Smooth muscle cell (in vitro differentiated cells): ENCODE results near the gene PRKN. TPM values are rescaled to one million over a fixed set of nuclear protein-coding genes. Genes with fewer than 3 reads are reported as not detected.

Source experiments
- DNase-seq: peaks from one replicate; lab custom pipeline; 2025; ENCODE audit not compliant: unreplicated experiment; lab: John Stamatoyannopoulos, UW
- H2AFZ ChIP-seq: fragments of 200-600 bp; sonication (generic); 2 replicates; pipeline ENCODE4 v1.6.0; 2016; ENCODE audit warnings: antibody characterized with exemption, low read depth, mild to moderate bottlenecking
- H3F3A ChIP-seq: fragments of 200-600 bp; sonication (generic); 2 replicates; pipeline ENCODE4 v1.6.0; 2017; ENCODE audit warnings: antibody characterized with exemption, low read depth
- H3K27ac ChIP-seq: fragments of 200-600 bp; sonication (generic); 2 replicates; pipeline ENCODE4 v1.5.1; 2016; ENCODE audit warnings: low read depth, mild to moderate bottlenecking
- H3K27me3 ChIP-seq: fragments of 200-600 bp; sonication (generic); 2 replicates; pipeline ENCODE4 v1.6.1; 2016; ENCODE audit warnings: low read depth, mild to moderate bottlenecking
- H3K36me3 ChIP-seq: fragments of 200-600 bp; sonication (generic); 2 replicates; pipeline ENCODE4 v1.5.1; 2016; ENCODE audit warnings: low read depth
- H3K4me1 ChIP-seq: fragments of 200-600 bp; sonication (generic); 2 replicates; pipeline ENCODE4 v1.5.1; 2016; ENCODE audit warnings: low read depth
- H3K4me2 ChIP-seq: fragments of 200-600 bp; sonication (generic); 2 replicates; pipeline ENCODE4 v1.6.0; 2016; ENCODE audit warnings: mild to moderate bottlenecking
- H3K4me3 ChIP-seq: fragments of 200-600 bp; sonication (generic); 2 replicates; pipeline ENCODE4 v1.5.1; 2016; ENCODE audit warnings: mild to moderate bottlenecking
- H3K79me2 ChIP-seq: fragments of 200-600 bp; sonication (generic); 2 replicates; pipeline ENCODE4 v1.6.0; 2016; ENCODE audit warnings: low read depth, mild to moderate bottlenecking
- H3K9ac ChIP-seq: fragments of 200-600 bp; sonication (generic); 2 replicates; pipeline ENCODE4 v1.6.0; 2016; ENCODE audit warnings: low read depth
- H3K9me3 ChIP-seq: fragments of 200-600 bp; sonication (generic); replicated peaks from 2 replicates; pipeline ENCODE4 v1.5.1; 2016; ENCODE audit warnings: low read depth
- H4K20me1 ChIP-seq: fragments of 200-600 bp; sonication (generic); 2 replicates; pipeline ENCODE4 v1.6.0; 2016; ENCODE audit warnings: low read depth
- WGBS: methylation state at CpG from one replicate; pipeline ENCODE4 v1.1.7; 2016; ENCODE audit warnings: low lambda C conversion rate; 5-methylcytosine and 5-hydroxymethylcytosine counted together
- polyA plus RNA-seq: library from polyadenylated mRNA; unstranded; fragments of >200 nt; fragmentation: Nextera tagmentation; extraction: Ambion mirVana; gene quantifications from 2 replicates; pipeline ENCODE4 v1.2.1, GENCODE V29; 2016
- total RNA-seq: library from RNA; depleted of rRNA; stranded (reverse); fragments of >200 nt; gene quantifications from 2 replicates; pipeline ENCODE4 v1.2.3, GENCODE V29; 2014
- TF ChIP-seq, protein P1 (sequence below): fragments of 200-600 bp; sonication (generic); IDR thresholded peaks from 2 replicates; pipeline ENCODE4 v1.5.1; 2017; ENCODE audit warnings: borderline replicate concordance, mild to moderate bottlenecking, antibody characterized with exemption; ENCODE audit not compliant: insufficient read depth, poor library complexity, severe bottlenecking

Gene PRKN
- total and polyA plus RNA-seq, 2 experiments from 2014 or later: 0.81 to 5.1 TPM

DNA sequence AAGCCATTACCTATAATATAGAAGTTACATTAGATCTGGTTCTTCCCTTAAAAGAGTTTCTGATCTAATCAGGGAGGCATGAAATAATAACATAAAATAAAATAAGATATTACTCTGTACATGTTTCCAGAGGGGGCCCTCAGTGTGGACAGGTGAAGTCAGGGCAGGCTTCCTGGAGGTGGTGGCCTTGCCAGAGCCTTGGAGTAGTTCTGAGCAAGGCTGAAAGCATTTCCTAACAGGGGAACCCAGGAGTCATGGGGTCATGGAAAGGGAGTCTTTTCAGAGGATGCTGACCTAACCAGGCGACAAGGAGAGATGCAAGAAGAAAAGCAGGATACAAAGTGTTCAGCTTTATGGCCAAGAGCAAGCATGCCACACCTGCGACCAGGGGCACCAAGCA, 982.4 kb downstream of the PRKN start:
- Histone ChIP-seq H3K4me2 (no peak overlapping the region), H2AFZ (no peak overlapping the region), H3K79me2 (no peaks in the 10 kb centered on the region), H3F3A (no peaks in the 10 kb centered on the region), H3K9me3 (no peaks in the 10 kb centered on the region), H4K20me1 (no peaks in the 10 kb centered on the region), H3K27ac (no peak overlapping the region), H3K36me3 (no peaks in the 10 kb centered on the region), H3K4me3 (no peak overlapping the region), H3K9ac (no peak overlapping the region), H3K4me1 (no peaks in the 10 kb centered on the region), H3K27me3 (no peaks in the 10 kb centered on the region)
- 84% methylated on average over 2 of the region's 2 CpGs for WGBS
- TF ChIP-seq, protein P1, sequence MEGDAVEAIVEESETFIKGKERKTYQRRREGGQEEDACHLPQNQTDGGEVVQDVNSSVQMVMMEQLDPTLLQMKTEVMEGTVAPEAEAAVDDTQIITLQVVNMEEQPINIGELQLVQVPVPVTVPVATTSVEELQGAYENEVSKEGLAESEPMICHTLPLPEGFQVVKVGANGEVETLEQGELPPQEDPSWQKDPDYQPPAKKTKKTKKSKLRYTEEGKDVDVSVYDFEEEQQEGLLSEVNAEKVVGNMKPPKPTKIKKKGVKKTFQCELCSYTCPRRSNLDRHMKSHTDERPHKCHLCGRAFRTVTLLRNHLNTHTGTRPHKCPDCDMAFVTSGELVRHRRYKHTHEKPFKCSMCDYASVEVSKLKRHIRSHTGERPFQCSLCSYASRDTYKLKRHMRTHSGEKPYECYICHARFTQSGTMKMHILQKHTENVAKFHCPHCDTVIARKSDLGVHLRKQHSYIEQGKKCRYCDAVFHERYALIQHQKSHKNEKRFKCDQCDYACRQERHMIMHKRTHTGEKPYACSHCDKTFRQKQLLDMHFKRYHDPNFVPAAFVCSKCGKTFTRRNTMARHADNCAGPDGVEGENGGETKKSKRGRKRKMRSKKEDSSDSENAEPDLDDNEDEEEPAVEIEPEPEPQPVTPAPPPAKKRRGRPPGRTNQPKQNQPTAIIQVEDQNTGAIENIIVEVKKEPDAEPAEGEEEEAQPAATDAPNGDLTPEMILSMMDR: no peak
- DNase-seq: no peak

GRCh38 chr6:161744211-161745067, 983.1 kb downstream of the PRKN start:
- DNase-seq: no peak
- Histone ChIP-seq H4K20me1 (no peaks in the 10 kb centered on the region), H3F3A (no peaks in the 10 kb centered on the region), H3K4me1 (no peaks in the 10 kb centered on the region), H3K27ac (no peak overlapping the region), H2AFZ (no peak overlapping the region), H3K36me3 (no peaks in the 10 kb centered on the region), H3K9ac (no peak overlapping the region), H3K4me3 (no peak overlapping the region), H3K9me3 (no peaks in the 10 kb centered on the region), H3K4me2 (no peak overlapping the region), H3K27me3 (no peaks in the 10 kb centered on the region), H3K79me2 (no peaks in the 10 kb centered on the region)
- WGBS: 77% methylated on average over 14 of the region's 14 CpGs
- TF ChIP-seq, protein P1: no peak

GRCh38 chr6:161743509-161744178, 983.9 kb downstream of the PRKN start:
- WGBS: 92% methylated on average over 15 of the region's 15 CpGs
- Histone ChIP-seq H2AFZ (no peak overlapping the region), H3K27me3 (no peaks in the 10 kb centered on the region), H3K9ac (no peak overlapping the region), H3K4me1 (no peaks in the 10 kb centered on the region), H3K79me2 (no peaks in the 10 kb centered on the region), H3K9me3 (no peaks in the 10 kb centered on the region), H3K4me2 (no peak overlapping the region), H3K4me3 (no peak overlapping the region), H3K36me3 (no peaks in the 10 kb centered on the region), H3F3A (no peaks in the 10 kb centered on the region), H4K20me1 (no peaks in the 10 kb centered on the region), H3K27ac (no peak overlapping the region)
- TF ChIP-seq, protein P1: no peak
- DNase-seq: no peak
